SK-N-SH (cell line): Measurements from ENCODE around the gene STPG2.

Experiments used
- CHD2 ChIP-seq: fragments of 150-350 bp; IDR thresholded peaks from 2 replicates; pipeline ENCODE4 v1.6.1; 2018; ENCODE audit warnings: low read length; ENCODE audit not compliant: partially characterized antibody
- CTCF ChIP-seq: fragments of 200-600 bp; sonication (generic); IDR thresholded peaks from 2 replicates; pipeline ENCODE4 v1.6.1; 2017; ENCODE audit warnings: antibody characterized with exemption, mild to moderate bottlenecking, moderate library complexity
- EP300 ChIP-seq, 2 experiments: IDR thresholded peaks; 2 replicates each; pipeline versions ENCODE4 v1.4.0 to v1.6.1; 2012; ENCODE audit warnings: borderline replicate concordance in 1 of 2, low read depth in 1 of 2, low read length in 1 of 2
- GABPA ChIP-seq: IDR thresholded peaks from 2 replicates; pipeline ENCODE4 v1.4.0; 2012; ENCODE audit warnings: low read depth, mild to moderate bottlenecking
- IRF3 ChIP-seq: fragments of 150-350 bp; IDR thresholded peaks from 2 replicates; pipeline ENCODE4 v1.6.1; 2016; ENCODE audit warnings: mild to moderate bottlenecking, low read depth, low read length
- MAX ChIP-seq: IDR thresholded peaks from 2 replicates; pipeline ENCODE4 v1.4.0; 2012; ENCODE audit warnings: low read depth
- MEF2A ChIP-seq: IDR thresholded peaks from 2 replicates; pipeline ENCODE4 v1.4.0; 2012; ENCODE audit warnings: low read depth, borderline replicate concordance
- NFIC ChIP-seq: IDR thresholded peaks from 2 replicates; pipeline ENCODE4 v1.4.0; 2012; ENCODE audit warnings: borderline replicate concordance
- POLR2AphosphoS5 ChIP-seq: IDR thresholded peaks from 2 replicates; pipeline ENCODE4 v1.6.1; 2012; ENCODE audit warnings: low read depth, low read length
- RCOR1 ChIP-seq: fragments of 150-350 bp; IDR thresholded peaks from 2 replicates; pipeline ENCODE4 v1.6.1; 2017; ENCODE audit warnings: antibody characterized with exemption, low read length
- REST ChIP-seq: IDR thresholded peaks from 2 replicates; pipeline ENCODE4 v1.6.1; 2012; ENCODE audit warnings: mild to moderate bottlenecking, low read depth, low read length, moderate library complexity
- TCF12 ChIP-seq: IDR thresholded peaks from 2 replicates; pipeline ENCODE4 v1.4.0; 2012
- TEAD4 ChIP-seq: IDR thresholded peaks from 2 replicates; pipeline ENCODE4 v1.4.0; 2012; ENCODE audit warnings: mild to moderate bottlenecking, borderline replicate concordance; ENCODE audit not compliant: insufficient read depth
- ZBTB33 ChIP-seq: IDR thresholded peaks from 2 replicates; pipeline ENCODE4 v1.4.0; 2012; ENCODE audit warnings: low read depth, borderline replicate concordance

- TF ChIP-seq CTCF (no peak), IRF3 (no peak), EP300 (IDR thresholded peaks at IDR 0.05; ENCODE audit: borderline replicate concordance in 1 of 2, low read depth in 1 of 2, low read length in 1 of 2) (no peak), GABPA (no peak), TCF12 (no peak), POLR2AphosphoS5 (no peak), CHD2 (no peak), MAX (no peak), REST (no peak), ZBTB33 (no peak), RCOR1 (no peak), NFIC (no peak), MEF2A (no peak), TEAD4 (no peak)
Measured at GRCh38 chr4:97589481-97590196, 553.6 kb downstream of the STPG2 start.
